CD4-positive, alpha-beta T cell (primary cell): Measurements from ENCODE around the gene PPP6R2. TPM values are rescaled to one million over a fixed set of nuclear protein-coding genes. Genes with fewer than 3 reads are reported as not detected.
A peak's percentile ranks its signal among the peaks of the same experiment; 100 is the strongest.

Experiments
- ATAC-seq: fragments of 200-7000 bp; cut with Tn5 transposase; one replicate; pipeline ENCODE4 v1.10.0; 2022; ENCODE audit warnings: mild to moderate bottlenecking; ENCODE audit not compliant: poor library complexity
- CTCF ChIA-PET: fragments of 350-600 bp; sonication (Branson Sonifier 250); formaldehyde crosslinking; loops from one replicate; lab custom pipeline; 2021; ENCODE audit warnings: antibody characterized with exemption, inconsistent platforms; lab: Charles Lee
- POLR2A ChIA-PET: fragments of 350-600 bp; sonication (Branson Sonifier 250); formaldehyde crosslinking; loops from one replicate; lab custom pipeline; 2021; ENCODE audit warnings: antibody characterized with exemption, inconsistent platforms; lab: Charles Lee
- DNase-seq, 14 experiments: peaks; one replicate each; pipeline ENCODE4 v3.0.0-alpha.2; 2013 to 2020; ENCODE audit warnings: mixed read lengths in 2 of 14
- H3K27ac ChIP-seq, 2 donors: one replicate each; pipeline versions ENCODE4 v1.5.1 to v1.7.0; 2013; ENCODE audit warnings: low read length in 2 of 2, low read depth in 1 of 2, mild to moderate bottlenecking in 1 of 2
- H3K27me3 ChIP-seq, 2 experiments: 1 replicate in 1 of 2; 2 replicates in 1 of 2; pipeline versions ENCODE4 v1.6.1 to v1.7.0; 2013; ENCODE audit warnings: low read length in 2 of 2, control low read depth in 1 of 2, mild to moderate bottlenecking in 1 of 2, moderate library complexity in 1 of 2; ENCODE audit not compliant: insufficient read depth in 2 of 2, control insufficient read depth in 1 of 2
- H3K36me3 ChIP-seq: one replicate; pipeline ENCODE4 v1.6.1; 2013; ENCODE audit warnings: low read length, control low read depth; ENCODE audit not compliant: insufficient read depth
- H3K4me1 ChIP-seq: one replicate; pipeline ENCODE4 v1.6.1; 2013; ENCODE audit warnings: low read length, control low read depth; ENCODE audit not compliant: insufficient read depth
- H3K4me3 ChIP-seq: one replicate; pipeline ENCODE4 v1.5.1; 2013; ENCODE audit warnings: mild to moderate bottlenecking, low read length, moderate library complexity
- H3K9me3 ChIP-seq, 2 experiments: 1 replicate in 1 of 2; 2 replicates in 1 of 2; pipeline versions ENCODE4 v1.6.1 to v1.7.0; 2013; ENCODE audit warnings: low read length in 2 of 2, mild to moderate bottlenecking in 2 of 2, control low read depth in 1 of 2, moderate library complexity in 1 of 2; ENCODE audit not compliant: control insufficient read depth in 1 of 2, insufficient read depth in 1 of 2
- H3K27ac Mint-ChIP-seq: one replicate; pipeline ENCODE4 v1.8.0; 2020; ENCODE audit warnings: mixed read lengths
- H3K27me3 Mint-ChIP-seq: one replicate; pipeline ENCODE4 v1.8.0; 2021; ENCODE audit warnings: mixed read lengths
- H3K36me3 Mint-ChIP-seq: one replicate; pipeline ENCODE4 v1.8.0; 2021; ENCODE audit warnings: low read depth, mixed read lengths
- H3K4me1 Mint-ChIP-seq: one replicate; pipeline ENCODE4 v1.8.0; 2021; ENCODE audit warnings: low read depth, mixed read lengths
- H3K4me3 Mint-ChIP-seq: one replicate; pipeline ENCODE4 v1.8.0; 2020; ENCODE audit warnings: mild to moderate bottlenecking, mixed read lengths
- H3K9me3 Mint-ChIP-seq: one replicate; pipeline ENCODE4 v1.8.0; 2020; ENCODE audit warnings: mixed read lengths
- CTCF ChIP-seq: fragments of 200-600 bp; IDR thresholded peaks from one replicate; pipeline ENCODE4 v1.8.0; 2022; ENCODE audit warnings: antibody characterized with exemption, mild to moderate bottlenecking
- intact Hi-C, 2 experiments: fragments of 100-400 bp; cut with DNase I in 1 of 2; cut with micrococcal nuclease in 1 of 2; formaldehyde crosslinking; loops; one replicate each; pipeline versions ENCODE4 v1.15.1 to v1.9.0; 2023 to 2025; cut with DNase I, micrococcal nuclease
- total RNA-seq, 174 experiments: library from RNA in 2 of 174; stranded (reverse) in 2 of 174; gene quantifications; one replicate each; pipeline ENCODE4 v1.2.3 and lab custom pipeline; 2021 to 2026

Gene PPP6R2
- total RNA-seq, 2 experiments from 2014 or later, result 47.1 to 48.0 TPM

- TF ChIP-seq CTCF, result no peak
- Mint-ChIP-seq H3K4me3 (peak overlapping the region; percentile 92), H3K27ac (peak overlapping the region; percentile 94), H3K36me3 (peaks cover 30% of the 10 kb centered on the region), H3K9me3 (no peaks in the 10 kb centered on the region), H3K27me3 (no peaks in the 10 kb centered on the region), H3K4me1 (peaks cover 62% of the 10 kb centered on the region)
- H3K27ac ChIP-seq, result peak overlapping the region; percentile 74 to 94
- CTCF ChIA-PET, result interaction anchor here (2.0 kb wide), 1 partner anchor 26 kb away, joined by 5 read pairs; no protein-coding TSS in a partner anchor
- intact Hi-C loops, result loop anchor here in 1 of 2 experiments (5.0 kb wide), 2 partner anchors 35 to 55 kb away; partner anchors contain the start of genes LMF2, NCAPH2 and SCO2
- peaks cover 26% of the 10 kb centered on the region for H3K36me3 ChIP-seq
- ATAC-seq (no peak), DNase-seq (no peak)
- POLR2A ChIA-PET, result interaction anchor here (1.5 to 2.7 kb wide), 3 partner anchors 26 to 150 kb away, joined by 4 to 11 read pairs (median 9); partner anchors contain the start of gene SCO2
- no peaks in the 10 kb centered on the region for H3K9me3 ChIP-seq
- no peaks in the 10 kb centered on the region for H3K27me3 ChIP-seq
- peak overlapping the region; percentile 2 for H3K4me3 ChIP-seq
- H3K4me1 ChIP-seq, result peaks cover 78% of the 10 kb centered on the region
Measured at GRCh38 chr22:50471962-50472361, 128.8 kb downstream of the PPP6R2 start.

GRCh38 chr22:50473088-50473487 is 130.0 kb downstream of the PPP6R2 start:
- Mint-ChIP-seq H3K9me3 (no peaks in the 10 kb centered on the region), H3K27me3 (no peaks in the 10 kb centered on the region), H3K27ac (peak overlapping the region; percentile 94), H3K4me3 (peak overlapping the region; percentile 92), H3K36me3 (peaks cover 28% of the 10 kb centered on the region), H3K4me1 (peaks cover 61% of the 10 kb centered on the region)
- CTCF ChIA-PET, result interaction anchor here (0.5 to 2.0 kb wide), 8 partner anchors 23 to 221 kb away, joined by 3 to 16 read pairs (median 4); partner anchors contain the start of genes KLHDC7B, LMF2, NCAPH2 and SCO2
- Histone ChIP-seq H3K9me3 (no peaks in the 10 kb centered on the region), H3K4me3 (peak overlapping the region; percentile 80), H3K27me3 (no peaks in the 10 kb centered on the region), H3K27ac (peak overlapping the region; percentile 74 to 94), H3K36me3 (peaks cover 15% of the 10 kb centered on the region), H3K4me1 (peaks cover 69% of the 10 kb centered on the region)
- POLR2A ChIA-PET, result interaction anchor here (1.0 to 2.7 kb wide), 4 partner anchors 25 to 148 kb away, joined by 4 to 11 read pairs (median 6); partner anchors contain the start of genes LMF2, NCAPH2 and SCO2
- intact Hi-C loops, result loop anchor here in 1 of 2 experiments (5.0 kb wide), 2 partner anchors 34 to 54 kb away; partner anchors contain the start of genes LMF2, NCAPH2 and SCO2
- DNase-seq (peak in 13 of 14 experiments; percentile 26 to 79 (median 46)), ATAC-seq (no peak)
- no peak for TF ChIP-seq CTCF

- Histone ChIP-seq H3K4me1 (peaks cover 59% of the 10 kb centered on the region), H3K27ac (peak overlapping the region; percentile 40 to 94), H3K9me3 (no peaks in the 10 kb centered on the region), H3K36me3 (peaks cover 12% of the 10 kb centered on the region), H3K27me3 (no peaks in the 10 kb centered on the region), H3K4me3 (peak overlapping the region; percentile 80)
- Mint-ChIP-seq H3K27me3 (no peaks in the 10 kb centered on the region), H3K27ac (peak overlapping the region; percentile 94), H3K9me3 (no peaks in the 10 kb centered on the region), H3K4me3 (peak overlapping the region; percentile 92), H3K36me3 (peaks cover 21% of the 10 kb centered on the region), H3K4me1 (peaks cover 53% of the 10 kb centered on the region)
- peak in 5 of 14 experiments; percentile 19 to 47 (median 46) for DNase-seq
- POLR2A ChIA-PET, result interaction anchor here (1.0 to 2.7 kb wide), 3 partner anchors 34 to 148 kb away, joined by 4 to 11 read pairs (median 9); partner anchors contain the start of genes LMF2, NCAPH2 and SCO2
- ATAC-seq, result no peak
- intact Hi-C loops, result loop anchor here in 1 of 2 experiments (5.0 kb wide), 2 partner anchors 33 to 53 kb away; partner anchors contain the start of genes LMF2, NCAPH2 and SCO2
- no peak for TF ChIP-seq CTCF
- CTCF ChIA-PET, result interaction anchor here (1.0 to 2.0 kb wide), 7 partner anchors 24 to 222 kb away, joined by 3 to 16 read pairs (median 4); partner anchors contain the start of genes KLHDC7B, LMF2, NCAPH2 and SCO2
Measured at GRCh38 chr22:50473855-50474671, 130.9 kb downstream of the PPP6R2 start.
